ENCODE results near the gene RNF207.

Gene RNF207

DNA sequence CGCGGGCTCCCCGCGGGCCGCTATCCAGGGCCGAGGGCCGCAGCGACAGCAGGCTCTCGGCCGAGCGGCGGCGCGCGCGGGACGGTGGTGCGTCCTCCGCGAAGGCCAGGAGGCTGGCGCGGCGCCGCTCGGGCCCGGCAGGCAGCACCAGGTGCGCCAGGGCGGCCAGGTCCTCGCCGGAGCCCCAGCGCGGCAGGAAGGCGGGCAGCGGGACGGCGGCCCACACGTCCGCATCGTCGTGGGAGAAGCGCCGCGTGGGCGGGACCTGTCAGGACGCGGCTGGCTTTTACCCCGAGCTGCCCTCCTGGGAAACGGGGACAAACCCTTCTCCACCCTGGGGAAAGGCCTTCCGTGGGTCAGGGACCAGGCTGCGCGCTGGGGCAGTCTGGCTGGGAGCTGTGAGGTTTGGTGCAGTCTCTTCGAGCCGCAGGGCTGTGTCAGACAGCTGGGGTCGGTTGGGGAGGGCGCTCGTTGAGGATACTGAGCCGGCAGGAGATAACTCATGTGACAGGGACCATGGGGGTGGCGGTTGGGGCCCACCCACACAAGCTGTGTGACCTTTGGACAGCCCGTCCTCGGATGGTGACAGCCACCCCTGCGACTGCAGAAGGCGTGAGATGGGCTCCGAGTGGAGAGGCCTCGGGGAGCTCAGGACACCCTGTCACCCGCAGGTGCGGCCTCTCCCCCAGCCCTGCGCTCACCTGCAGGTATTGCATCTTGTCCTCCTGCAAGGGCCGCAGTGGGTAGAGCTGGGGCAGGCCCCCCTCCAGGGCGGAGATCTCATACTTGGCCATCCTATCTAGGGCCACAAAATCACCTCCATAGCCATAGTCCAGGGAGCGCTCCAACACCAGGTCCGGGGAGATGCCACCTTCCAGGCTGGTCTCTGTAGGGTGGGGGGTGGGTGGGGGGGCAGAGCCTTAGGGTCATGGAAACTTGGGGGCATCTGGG, 44.1 kb downstream of the RNF207 start:
- no peak for DNase-seq (ENCODE audit: low read depth)

DNA sequence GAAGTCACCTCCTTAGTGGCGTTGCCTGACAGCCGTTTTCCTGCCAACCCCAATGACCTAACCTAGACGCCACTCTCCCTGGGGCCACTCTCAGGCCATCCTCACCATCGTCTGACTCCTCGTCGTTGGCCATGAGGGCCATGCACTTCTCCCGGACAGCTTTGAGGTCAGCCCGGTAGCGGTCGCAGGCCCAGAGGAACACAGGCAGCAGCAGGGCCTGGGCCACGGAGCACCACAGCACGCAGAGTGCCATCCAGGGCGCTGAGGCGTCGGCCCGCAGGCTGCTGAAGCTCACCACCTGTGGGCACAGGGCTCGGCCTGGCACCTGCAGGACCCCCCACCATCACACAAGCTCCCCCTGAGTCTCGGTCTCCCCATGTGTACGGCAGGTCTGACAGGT, 45.3 kb downstream of the RNF207 start:
- DNase-seq (ENCODE audit: low read depth): no peak

DNA sequence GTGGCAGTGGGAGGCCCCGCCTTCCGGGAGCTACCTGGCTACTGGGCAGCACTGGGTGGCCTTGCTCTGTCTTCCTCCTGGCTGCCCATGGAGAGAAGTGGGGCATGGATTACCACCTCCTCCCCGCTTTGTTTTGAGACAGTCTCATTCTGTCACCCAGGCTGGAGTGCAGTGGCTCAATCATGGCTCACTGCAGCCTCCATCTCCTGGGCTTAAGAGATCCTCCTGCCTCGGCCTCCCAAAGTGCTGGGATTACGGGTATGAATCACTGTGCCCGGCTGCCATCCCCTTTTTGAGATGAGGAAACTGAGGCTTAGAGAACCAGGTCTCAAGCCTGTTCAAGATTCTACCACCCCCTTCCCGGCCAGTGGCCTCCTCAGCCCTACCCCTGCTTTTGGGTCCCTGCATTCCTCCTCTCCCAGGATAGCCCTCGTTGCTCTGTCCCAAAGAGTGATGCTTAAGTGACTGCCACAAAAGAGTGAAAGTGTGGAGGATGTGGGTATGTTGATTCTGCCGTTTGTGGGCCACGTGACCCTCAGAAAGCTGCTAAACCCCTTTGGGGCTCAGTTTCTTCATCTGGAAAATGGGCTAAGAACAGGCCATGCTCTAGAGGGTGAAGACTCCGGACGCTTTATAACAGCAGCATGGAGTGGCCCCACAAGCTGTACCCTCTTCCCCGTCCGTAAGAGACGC, 45.9 kb downstream of the RNF207 start:
- DNase-seq (ENCODE audit: low read depth): no peak

DNA sequence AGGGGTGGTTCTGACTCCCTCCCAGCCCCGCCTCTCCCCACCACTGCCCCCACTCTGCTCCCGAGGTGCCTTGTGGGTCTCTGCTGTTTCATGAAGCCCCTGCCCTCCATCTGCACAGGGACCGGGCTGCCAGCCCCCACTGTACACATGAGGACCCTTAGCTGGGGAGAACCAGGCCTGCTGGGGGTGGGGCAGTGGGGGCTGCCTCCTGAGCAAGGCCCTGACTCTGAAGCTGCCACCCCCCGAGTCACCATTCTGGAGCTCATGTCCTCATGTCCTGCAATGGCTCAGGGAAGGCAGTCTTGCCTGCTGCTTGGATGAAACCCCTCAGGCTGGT, 46.4 kb downstream of the RNF207 start:
- no peak for DNase-seq (ENCODE audit: low read depth)

DNA sequence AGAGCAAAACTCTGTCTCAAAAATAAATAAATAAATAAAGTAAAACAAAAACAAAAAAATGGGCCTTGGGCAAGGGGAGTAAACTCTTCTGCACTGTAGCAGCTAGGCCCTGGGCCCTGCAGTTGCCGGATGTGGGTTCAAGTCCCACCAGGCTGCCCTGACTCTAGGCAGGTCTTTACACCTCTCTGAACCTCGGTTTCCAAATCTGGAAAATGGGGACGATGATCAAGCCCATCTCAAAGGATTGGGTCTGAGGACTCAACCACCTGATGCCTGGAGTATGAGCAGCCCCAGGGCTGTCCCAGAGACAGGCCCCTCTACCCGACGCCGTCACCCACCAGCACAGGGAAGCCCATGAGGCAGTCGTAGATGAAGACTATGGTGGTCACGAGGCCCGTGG, 47.5 kb downstream of the RNF207 start:
- no peak for DNase-seq (ENCODE audit: low read depth)

DNA sequence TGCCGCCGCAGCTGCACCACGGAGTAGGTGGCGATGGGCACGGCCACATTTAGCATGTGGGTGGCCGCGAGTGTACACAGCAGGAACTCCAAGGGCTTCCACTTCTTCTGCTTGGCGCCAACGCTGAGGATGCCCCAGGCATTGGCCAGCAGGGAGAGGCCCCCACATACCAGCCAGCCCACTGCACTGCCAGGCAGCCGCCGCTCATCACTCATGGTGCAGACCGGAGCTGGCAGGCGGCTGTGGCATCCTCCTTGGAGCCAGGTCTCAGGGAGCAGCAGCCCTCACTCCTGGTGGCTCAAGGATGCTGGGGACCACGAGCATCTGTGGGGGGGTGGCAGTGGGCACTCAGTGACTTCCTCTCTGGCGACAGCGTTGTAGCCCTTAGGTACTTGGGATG, 48.8 kb downstream of the RNF207 start:
- DNase-seq (ENCODE audit: low read depth): no peak

DNA sequence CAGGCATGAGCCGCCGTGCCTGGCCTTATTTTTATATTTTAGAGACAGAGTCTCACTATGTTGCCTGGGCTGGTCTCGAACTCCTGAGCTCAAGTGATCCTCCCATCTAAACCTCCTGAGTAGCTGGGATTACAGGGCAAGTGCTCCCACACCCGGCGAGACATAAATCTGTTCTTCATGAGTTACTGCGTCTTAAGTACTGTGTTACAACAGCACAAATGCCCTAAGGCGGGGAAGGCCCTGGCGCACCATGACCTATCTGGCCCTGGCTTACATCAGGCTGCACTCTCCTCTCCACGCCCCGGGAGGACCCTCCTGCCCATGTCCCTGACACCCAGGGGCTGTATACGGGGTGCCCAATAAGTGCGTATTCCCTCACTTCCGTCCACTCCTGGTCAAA, 50.7 kb downstream of the RNF207 start:
- DNase-seq (ENCODE audit: low read depth): peak; percentile 23

DNA sequence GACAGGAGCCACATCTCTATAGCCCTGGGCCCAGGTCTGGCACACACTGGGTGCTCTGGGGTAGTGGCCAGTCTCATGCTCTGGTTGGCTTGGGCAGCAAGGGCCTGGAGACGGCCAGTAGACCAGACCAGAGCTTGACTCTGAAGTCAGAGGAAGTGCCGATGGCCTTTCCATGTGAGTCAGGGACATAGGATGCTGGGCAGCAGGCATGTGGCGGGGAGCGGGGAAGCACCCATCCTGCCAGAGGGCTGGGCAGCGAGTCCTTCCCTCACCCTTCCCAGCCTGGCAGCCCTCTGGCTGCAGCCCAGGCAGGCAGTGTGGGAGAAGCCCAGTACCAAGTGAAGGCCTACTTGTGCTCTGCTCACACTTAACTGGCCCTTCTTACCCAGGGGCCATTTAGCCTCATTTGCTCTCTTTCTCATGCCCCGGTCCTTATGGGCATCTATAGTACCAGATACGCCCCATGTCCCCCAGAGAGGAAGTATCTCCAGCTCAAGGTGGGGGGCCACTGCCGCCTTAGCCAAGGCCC, 51.7 kb downstream of the RNF207 start:
- no peak for DNase-seq (ENCODE audit: low read depth)

DNA sequence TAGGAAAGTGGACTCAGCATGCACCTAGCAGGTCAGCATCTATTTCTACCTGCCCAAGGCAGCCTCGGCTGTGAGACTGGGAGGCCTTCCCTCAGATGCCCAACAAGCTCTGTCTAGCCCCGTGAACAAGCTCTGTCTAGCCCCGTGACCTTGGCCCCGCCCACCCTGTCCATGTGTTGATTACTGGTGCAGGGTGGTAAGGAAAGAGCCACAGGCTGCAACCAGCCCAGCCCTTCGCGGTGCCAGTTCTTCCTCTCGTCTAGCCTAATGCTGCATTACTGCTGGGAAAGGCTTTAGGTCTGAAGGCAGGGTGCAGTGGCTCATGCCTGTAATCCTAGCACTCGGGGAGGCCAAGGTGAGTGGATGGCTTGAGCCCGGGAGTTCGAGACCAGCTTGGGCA, 52.8 kb downstream of the RNF207 start:
- DNase-seq (ENCODE audit: low read depth): no peak

DNA sequence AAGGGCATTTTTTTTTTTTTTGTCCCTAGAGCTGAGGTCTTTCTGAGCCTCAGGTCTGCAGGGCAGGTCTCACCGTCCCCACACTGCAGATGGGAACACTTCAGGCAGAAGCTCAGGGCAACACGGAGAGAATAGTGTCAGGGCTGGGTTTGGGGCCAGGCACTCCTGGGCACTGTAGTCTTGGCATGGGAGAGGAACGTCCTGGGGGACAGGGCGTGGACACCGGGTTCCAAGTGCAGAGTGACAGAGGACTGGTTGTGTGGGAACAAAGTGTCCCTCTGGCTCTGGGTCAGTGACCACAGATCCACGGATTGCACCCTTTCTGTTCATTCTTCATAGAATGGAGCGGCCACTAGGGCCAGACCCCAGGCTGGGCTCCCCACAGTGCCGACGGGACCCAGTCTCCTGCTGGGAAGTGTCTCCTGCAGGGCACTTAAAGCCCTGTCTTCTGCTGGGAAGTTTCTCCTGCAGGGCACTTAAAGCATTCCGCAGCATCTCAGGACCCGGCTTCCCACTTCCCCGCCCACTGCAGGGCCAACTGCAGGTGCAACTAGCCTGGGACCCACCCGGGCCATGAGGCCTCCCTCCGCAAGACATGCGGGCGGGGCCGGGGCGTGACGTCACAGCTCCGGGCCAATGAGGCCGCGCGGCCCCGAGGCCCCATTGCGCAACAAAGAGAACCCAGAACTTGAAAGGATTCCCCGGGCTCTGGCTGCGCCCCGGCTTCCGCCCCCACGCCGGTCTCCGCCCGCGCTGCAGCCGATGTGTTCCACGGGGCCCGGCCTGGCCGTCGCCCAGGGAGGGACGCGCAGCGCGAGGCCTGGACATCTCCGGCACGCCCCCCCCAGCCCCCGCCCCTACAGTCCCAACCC, 53.8 kb downstream of the RNF207 start:
- peak; percentile 75 for DNase-seq (ENCODE audit: low read depth)

DNA sequence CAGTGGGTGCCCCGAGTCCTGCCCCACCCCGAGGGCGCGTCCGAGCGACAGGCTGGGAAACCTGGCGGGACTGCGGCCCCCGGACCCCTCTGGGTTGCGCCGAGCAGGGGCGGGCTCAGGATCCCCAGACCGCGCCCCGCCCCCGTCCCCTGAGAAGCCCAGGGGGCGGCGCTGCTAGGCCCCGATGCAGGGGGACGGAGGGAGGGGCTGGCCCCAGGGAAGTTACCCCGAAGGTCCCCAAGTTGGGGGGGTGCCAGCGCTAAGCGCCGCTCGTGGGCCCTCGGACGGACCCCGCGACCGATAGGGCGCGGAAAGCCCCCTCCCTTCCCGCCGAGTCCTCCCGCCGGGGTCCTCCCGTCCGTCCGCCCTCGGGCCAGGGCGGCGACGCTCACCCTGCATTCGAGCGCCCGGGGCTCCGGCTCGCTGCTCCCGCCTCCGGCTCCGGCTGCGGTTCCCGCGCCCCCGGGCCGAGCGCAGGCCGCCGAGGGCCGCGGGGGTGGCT, 54.6 kb downstream of the RNF207 start:
- DNase-seq (ENCODE audit: low read depth): no peak

DNA sequence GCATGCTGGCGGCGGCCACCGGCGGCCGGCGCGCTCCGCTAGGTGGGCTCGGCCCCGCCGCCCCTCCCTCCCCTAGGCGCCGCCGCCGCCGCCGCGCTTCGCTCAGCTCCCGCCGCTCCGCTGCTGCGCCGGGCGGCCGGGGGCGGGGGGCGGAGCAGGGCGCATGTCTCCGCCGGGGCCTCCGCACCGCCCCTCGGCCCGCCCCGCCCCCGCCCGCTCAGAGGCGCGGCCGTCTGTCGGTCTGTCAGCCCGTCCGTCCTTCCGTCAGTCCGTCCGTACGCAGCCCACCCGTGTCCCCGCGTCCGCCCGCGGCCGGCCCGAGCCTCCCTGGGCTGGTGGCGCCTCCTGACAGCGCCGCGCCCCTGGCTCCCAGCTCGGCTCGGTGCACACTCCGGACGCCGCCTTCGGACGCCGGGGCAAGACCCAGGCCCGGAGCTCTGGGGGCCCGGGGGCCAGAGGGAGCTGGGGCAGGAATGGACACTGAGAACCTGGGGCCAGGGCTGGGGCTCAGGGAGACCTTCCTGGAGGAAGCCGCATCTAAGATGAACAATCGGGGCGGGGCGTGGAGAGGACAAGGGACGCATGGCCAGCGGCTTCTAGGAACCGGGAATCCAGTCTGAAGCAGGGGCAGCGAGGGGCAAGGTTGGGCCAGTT, 55.2 kb downstream of the RNF207 start, which contains the start of gene GPR153:
TSS of gene GPR153 (minus strand) at position 138 of the 654 bp plus-strand sequence. CDS start 6,193 bp downstream, outside the sequence.
- DNase-seq (ENCODE audit: low read depth): peak; percentile 16

DNA sequence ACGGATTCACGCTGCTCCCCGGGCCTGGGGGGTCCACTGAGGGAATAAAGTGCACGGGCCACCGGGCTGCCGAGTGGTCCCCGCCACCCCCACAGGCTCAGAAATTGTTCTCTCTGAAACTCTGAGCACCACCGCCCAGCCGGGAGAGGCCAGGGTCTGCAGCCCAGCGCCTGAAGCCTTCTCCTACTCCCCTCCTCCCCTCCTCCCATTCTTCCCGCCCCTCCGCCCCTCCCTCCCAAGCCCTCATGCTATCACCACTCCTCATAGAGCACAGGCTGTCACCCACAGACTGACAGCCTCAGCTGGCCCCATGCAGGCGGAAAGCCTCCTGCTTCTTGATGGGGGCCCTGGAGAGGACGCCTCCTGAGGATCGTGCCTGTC, 55.7 kb downstream of the RNF207 start:
- DNase-seq (ENCODE audit: low read depth): no peak

DNA sequence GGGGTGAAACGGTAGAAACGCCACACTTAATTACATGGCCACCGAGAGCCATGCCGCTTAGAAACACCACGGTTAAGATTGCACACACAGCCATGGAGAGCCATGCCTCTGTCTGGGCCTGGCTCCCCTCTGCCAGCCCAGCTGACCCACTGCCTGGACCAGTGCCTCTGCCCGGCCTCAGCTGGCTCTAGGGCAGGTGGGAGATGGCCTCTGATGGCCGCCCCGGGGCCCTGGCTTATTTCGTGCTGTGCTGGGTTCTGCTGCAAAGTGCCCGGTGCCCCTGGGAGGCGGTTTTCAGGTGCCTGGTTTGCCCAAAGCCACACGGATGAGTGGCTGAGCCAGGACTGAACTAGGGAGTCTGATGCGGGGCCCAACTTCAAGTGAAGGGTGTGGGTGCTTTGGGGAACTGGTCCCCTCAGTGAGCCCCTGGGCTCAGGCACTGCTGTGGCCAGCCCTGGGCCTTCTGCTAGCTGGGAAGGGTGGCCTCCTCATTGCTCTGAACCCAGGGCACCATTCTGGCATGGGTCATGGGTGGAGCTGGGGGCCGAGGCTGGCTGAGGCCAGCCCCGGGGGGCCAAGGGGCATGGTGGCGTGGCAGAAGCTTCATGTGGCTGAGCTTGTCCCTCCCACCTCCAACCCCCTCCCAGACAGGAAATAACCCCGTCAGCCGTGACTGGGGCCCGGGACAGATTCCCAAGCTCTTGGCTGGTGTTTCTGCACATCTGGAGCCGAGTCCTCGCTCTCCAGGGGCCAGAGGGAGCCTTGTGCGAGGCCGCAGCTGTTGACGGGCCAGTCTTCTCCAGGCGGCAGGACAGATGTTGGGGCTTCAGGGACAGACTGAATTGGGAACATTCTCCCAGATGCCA, 56.9 kb downstream of the RNF207 start:
- no peak for DNase-seq (ENCODE audit: low read depth)

DNA sequence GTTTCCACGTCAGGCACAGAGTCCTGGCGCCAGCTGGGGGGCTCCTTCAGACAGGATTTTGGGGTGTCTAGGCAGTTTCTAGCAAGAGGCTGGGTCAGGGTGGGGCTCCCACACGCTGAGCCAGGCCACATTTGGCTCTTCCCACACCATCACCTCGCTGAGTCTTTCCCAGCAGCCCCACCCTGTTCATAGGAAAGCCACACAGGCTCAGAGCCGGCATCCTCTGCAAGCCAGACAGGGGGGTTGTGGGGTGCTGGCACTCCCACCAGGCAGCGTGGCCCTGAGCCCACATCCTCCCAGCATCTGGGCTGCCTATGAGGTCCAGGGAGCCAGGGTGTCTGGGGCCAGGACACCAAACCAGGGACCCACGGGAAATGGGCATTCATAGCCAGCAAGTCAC, 57.8 kb downstream of the RNF207 start:
- no peak for DNase-seq (ENCODE audit: low read depth)

DNA sequence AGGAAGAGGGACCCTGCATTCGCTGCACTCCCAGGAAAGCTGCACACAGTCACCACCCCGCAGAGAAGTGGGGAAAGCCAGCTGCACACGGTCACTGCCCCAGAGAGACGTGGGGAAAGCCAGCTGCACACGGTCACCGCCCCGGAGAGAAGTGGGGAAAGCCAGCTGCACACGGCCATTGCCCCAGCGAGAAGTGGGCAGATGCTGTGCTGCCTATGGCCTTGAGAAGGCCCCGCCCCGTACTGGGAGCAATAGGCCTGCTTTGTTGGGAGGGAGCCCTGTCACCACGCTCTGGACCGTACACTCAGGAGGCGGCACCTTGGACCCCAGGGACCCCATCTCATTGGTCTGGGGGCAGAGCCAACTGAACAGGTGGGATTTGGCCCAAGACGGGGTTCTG, 59.2 kb downstream of the RNF207 start:
- no peak for DNase-seq (ENCODE audit: low read depth)

DNA sequence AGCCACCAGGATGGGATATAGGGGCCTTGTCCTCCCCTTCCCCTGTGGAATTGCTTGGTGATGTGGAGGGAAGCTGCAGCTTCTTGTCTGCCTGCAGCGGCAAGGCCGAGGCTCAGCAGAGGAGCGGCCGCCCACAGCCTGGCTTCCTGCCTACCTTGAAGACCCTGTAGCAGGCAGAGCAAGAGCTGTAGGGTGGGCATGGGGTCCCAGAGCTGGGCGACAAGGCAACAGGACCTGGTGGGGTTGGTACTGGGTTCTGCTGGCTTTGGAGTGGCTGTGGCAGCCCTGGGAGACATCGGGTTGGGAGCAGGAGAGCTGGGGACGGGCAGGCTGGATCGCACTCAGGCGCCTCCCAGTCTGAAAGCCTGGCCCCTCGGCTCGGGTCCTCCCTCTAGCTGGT, 60.7 kb downstream of the RNF207 start:
- DNase-seq (ENCODE audit: low read depth): no peak

DNA sequence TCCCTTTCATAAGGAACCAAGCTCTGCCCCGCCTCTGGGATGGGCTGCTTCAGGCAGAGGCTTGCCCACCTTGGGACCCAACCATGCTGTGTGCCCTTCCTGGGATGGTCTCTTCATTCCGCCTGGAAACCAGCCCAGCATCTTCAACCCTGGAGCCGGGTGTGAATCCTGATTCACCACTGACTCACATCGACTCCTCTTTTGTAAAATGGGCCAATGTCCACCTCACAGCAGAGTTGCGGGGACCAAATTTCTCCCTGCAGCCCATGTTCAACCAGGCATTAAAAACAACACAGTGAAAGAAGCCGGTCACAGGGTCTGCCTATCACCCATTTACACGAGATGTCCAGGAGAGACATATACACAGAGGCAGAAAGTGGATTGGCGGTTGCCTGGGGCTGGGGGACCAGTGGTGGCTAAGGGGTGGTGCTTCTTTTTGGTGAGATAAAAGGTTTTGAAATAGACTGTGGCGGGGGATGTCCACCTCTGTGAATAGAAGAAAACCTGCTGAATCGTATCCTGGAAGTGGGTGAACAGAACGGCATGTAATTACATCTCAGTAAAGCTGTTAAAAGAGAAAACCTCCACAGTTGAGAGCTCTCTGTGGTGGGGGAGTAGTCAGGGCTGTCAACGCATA, 61.9 kb downstream of the RNF207 start:
- DNase-seq (ENCODE audit: low read depth): no peak

DNA sequence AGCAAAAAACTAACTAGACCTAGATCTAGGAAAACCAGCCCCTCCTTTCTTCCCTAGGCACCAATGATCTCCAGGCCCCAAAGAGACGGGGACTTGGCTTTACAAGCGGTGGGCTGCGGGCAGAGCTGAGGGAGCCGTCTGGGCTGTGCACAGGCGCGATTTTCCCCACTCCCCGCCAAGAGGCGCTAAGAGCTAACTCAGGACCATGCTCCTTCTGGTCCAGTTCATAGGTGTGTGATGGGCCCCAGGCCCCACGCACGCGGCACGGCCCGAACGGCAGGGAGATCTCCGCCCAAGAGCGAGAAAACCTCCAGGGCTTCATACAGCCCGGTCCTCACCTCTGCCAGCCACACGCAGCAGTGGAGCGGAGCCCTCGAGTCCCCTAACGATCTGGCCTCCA, 62.5 kb downstream of the RNF207 start:
- DNase-seq (ENCODE audit: low read depth): no peak

DNA sequence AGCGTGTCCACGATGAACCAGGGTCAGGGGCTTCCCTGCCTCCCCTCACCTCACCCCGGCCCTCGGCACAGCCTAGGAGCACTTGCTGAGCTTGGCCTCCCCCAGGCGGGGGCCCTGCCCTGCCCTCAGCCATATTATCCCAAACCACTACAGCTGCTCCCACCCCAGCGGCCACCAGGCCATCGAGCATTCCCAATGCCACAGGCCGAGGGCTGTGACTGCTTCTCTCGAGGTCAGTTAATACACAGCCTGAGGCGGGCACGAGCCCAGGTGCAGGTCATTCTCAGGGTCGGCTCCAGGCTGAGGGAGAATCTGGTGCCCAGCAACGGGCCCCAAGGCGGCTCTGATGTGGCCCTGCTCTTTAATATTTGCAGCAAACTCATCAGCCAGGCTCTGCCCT, 63.4 kb downstream of the RNF207 start:
- DNase-seq (ENCODE audit: low read depth): no peak

All from amniotic epithelial cell (primary cell).